Mucosa of descending colon (tissue), 3 donors: Measurements from ENCODE around the gene ABCC4. TPM values are rescaled to one million over a fixed set of nuclear protein-coding genes. Genes with fewer than 3 reads are reported as not detected.

Source experiments
- ATAC-seq: fragments of 200-7000 bp; cut with Tn5 transposase; one replicate; pipeline ENCODE4 v1.9.1; 2020; ENCODE audit warnings: mild to moderate bottlenecking, moderate library complexity
- DNase-seq, 3 donors: peaks; one replicate each; pipeline ENCODE4 v3.0.0-alpha.2; 2020
- H3K36me3 ChIP-seq: fragments of 200-600 bp; one replicate; pipeline ENCODE4 v1.8.0; 2021; ENCODE audit warnings: low read depth, mild to moderate bottlenecking
- H3K4me1 ChIP-seq: fragments of 200-600 bp; one replicate; pipeline ENCODE4 v1.8.0; 2021; ENCODE audit warnings: low read depth, mild to moderate bottlenecking
- H3K4me3 ChIP-seq: fragments of 200-600 bp; one replicate; pipeline ENCODE4 v1.8.0; 2021; ENCODE audit warnings: mild to moderate bottlenecking
- H3K9me3 ChIP-seq: fragments of 200-600 bp; one replicate; pipeline ENCODE4 v1.8.0; 2021; ENCODE audit warnings: mild to moderate bottlenecking
- intact Hi-C, 2 donors: fragments of 100-400 bp; cut with DNase I in 1 of 2; cut with micrococcal nuclease in 1 of 2; formaldehyde crosslinking; loops; one replicate each; pipeline versions ENCODE4 v1.11.0 to v1.11.1; 2022; cut with DNase I, micrococcal nuclease
- long read RNA-seq, 2 donors: library from polyadenylated mRNA; unstranded; transcript quantifications; one replicate each; pipeline ENCODE4 v2.0.0, GENCODE V29; 2019 to 2021
- total RNA-seq, 3 donors: library from RNA; stranded (reverse); fragmentation: NEBNext Ultra II Directional in 2 of 3; extraction: Animal tissue kit (Norgen Biotek cat#: 25700) in 2 of 3; gene quantifications; one replicate each; pipeline versions ENCODE4 v1.2.1 to v1.2.4, GENCODE V29; 2021 to 2023
- TF ChIP-seq, protein P1 (sequence below): fragments of 200-600 bp; IDR thresholded peaks from one replicate; pipeline ENCODE4 v1.8.0; 2022; ENCODE audit warnings: antibody characterized with exemption, mild to moderate bottlenecking
- donor health status: DM: no; HTN: no; CAD: no; lungs with moderate emphysema.
- donor health status: DM: no; HTN: no; CAD: no.
- donor health status: DM: no; HTN: yes; CAD: no.

ABCC4 gene
- total RNA-seq: 10 to 100 TPM; 19.3 to 35.1 (median 30.2) TPM
- long read RNA-seq, donor 1, full-length matches to known transcripts: 12 of 26 reads
- long read RNA-seq, donor 1, partial matches to known transcripts: 6 of 26 reads
- long read RNA-seq, donor 1, other reads (novel, unspliced or antisense): 8 of 26 reads
- long read RNA-seq, donor 2, partial matches to known transcripts: 1 of 3 reads
- long read RNA-seq, donor 2, other reads (novel, unspliced or antisense): 2 of 3 reads

GRCh38 chr13:95301183-95301967, at the start of gene ABCC4:
Gene ABCC4 (minus strand): TSS chr13:95301451. CDS start chr13:95301314, 137 bp downstream.
- TF ChIP-seq, protein P1, sequence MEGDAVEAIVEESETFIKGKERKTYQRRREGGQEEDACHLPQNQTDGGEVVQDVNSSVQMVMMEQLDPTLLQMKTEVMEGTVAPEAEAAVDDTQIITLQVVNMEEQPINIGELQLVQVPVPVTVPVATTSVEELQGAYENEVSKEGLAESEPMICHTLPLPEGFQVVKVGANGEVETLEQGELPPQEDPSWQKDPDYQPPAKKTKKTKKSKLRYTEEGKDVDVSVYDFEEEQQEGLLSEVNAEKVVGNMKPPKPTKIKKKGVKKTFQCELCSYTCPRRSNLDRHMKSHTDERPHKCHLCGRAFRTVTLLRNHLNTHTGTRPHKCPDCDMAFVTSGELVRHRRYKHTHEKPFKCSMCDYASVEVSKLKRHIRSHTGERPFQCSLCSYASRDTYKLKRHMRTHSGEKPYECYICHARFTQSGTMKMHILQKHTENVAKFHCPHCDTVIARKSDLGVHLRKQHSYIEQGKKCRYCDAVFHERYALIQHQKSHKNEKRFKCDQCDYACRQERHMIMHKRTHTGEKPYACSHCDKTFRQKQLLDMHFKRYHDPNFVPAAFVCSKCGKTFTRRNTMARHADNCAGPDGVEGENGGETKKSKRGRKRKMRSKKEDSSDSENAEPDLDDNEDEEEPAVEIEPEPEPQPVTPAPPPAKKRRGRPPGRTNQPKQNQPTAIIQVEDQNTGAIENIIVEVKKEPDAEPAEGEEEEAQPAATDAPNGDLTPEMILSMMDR: peak; percentile 9
- peaks cover 16% of the 10 kb centered on the region for H3K4me1 ChIP-seq
- no peaks in the 10 kb centered on the region for H3K36me3 ChIP-seq
- H3K4me3 ChIP-seq: peak within 1 kb of the TSS; percentile 62
- H3K9me3 ChIP-seq: no peaks in the 10 kb centered on the region
- ATAC-seq (peak; percentile 86), DNase-seq (peak; percentile 74 to 87 (median 84))
- intact Hi-C loops: no loop called here

- Histone ChIP-seq H3K4me3 (no peak overlapping the region), H3K36me3 (no peaks in the 10 kb centered on the region), H3K4me1 (no peaks in the 10 kb centered on the region), H3K9me3 (no peaks in the 10 kb centered on the region)
- TF ChIP-seq, protein P1: no peak
- DNase-seq (no peak), ATAC-seq (no peak)
- intact Hi-C loops: no loop called here
Observed at GRCh38 chr13:95349267-95349666, 48.0 kb upstream of the ABCC4 start.

- ATAC-seq: no peak
Observed at GRCh38 chr13:95343944-95344343, 42.7 kb upstream of the ABCC4 start.

DNA sequence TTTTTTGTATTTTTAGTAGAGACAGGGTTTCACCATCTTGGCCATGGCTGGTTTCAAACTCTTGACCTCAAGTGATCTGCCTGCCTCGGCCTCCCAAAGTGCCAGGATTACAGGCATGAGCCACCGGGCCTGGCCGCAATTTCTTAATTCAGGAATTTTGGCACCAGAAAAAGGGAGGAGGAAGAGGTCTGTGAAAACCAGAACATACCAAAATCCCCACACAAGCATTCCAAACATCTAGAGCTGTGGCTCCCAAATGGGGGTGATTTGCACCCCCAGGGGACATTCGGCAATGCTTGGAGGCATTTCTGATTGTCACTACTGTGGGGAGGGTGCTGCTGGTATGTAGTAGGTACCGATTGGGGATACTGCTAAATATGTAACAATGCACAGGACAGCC, 40.2 kb upstream of the ABCC4 start:
- DNase-seq: no peak
- intact Hi-C loops: no loop called here
- Histone ChIP-seq H3K9me3 (no peaks in the 10 kb centered on the region), H3K4me3 (no peak overlapping the region), H3K4me1 (no peaks in the 10 kb centered on the region), H3K36me3 (no peaks in the 10 kb centered on the region)
- TF ChIP-seq, protein P1: no peak
- ATAC-seq: no peak

More at GRCh38 chr13:95343944-95344343, 42.7 kb upstream of the ABCC4 start:
- Histone ChIP-seq H3K4me3 (no peak overlapping the region), H3K9me3 (no peaks in the 10 kb centered on the region), H3K36me3 (no peaks in the 10 kb centered on the region), H3K4me1 (no peaks in the 10 kb centered on the region)
- no peak for DNase-seq
- intact Hi-C loops: no loop called here
- TF ChIP-seq, protein P1: no peak

- no peaks in the 10 kb centered on the region for H3K36me3 ChIP-seq
- ATAC-seq (no peak), DNase-seq (no peak)
- H3K9me3 ChIP-seq: no peaks in the 10 kb centered on the region
- TF ChIP-seq, protein P1: no peak
- no peak overlapping the region for H3K4me3 ChIP-seq
- H3K4me1 ChIP-seq: no peaks in the 10 kb centered on the region
- intact Hi-C loops: no loop called here
Observed at GRCh38 chr13:95338905-95339304, 37.7 kb upstream of the ABCC4 start.
